ENCODE measurements around the gene ABHD14A. TPM values are rescaled to one million over a fixed set of nuclear protein-coding genes. Genes with fewer than 3 reads are reported as not detected.
A peak's percentile ranks its signal among the peaks of the same experiment; 100 is the strongest.

The ABHD14A gene
- total and polyA plus RNA-seq, 2 experiments from 2014 or later, result 17.1 to 55.1 TPM

- Histone ChIP-seq H3K9me2 (replicated peaks; ENCODE audit: insufficient read depth) (no peaks in the 10 kb centered on the region), H3K27me3 (no peaks in the 10 kb centered on the region), H3K4me1 (ENCODE audit: insufficient read depth) (peaks cover 10% of the 10 kb centered on the region), H3K9me3 (ENCODE audit: low read depth) (no peaks in the 10 kb centered on the region), H3K27ac (peak overlapping the region; percentile 82), H3K4me3 (no peak overlapping the region), H2AFZ (no peak overlapping the region), H4K20me1 (ENCODE audit: insufficient read depth, poor library complexity, severe bottlenecking) (no peaks in the 10 kb centered on the region), H3K4me2 (no peak overlapping the region), H3K79me2 (peaks cover 24% of the 10 kb centered on the region), H3K36me3 (replicated peaks; ENCODE audit: insufficient read depth, low read depth) (no peaks in the 10 kb centered on the region)
- WGBS (ENCODE audit: low lambda C conversion rate, missing lambda C conversion rate), result 98% methylated on average over 15 of the region's 21 CpGs
- no peak for TF ChIP-seq EZH2phosphoT487 (IDR thresholded peaks at IDR 0.05; ENCODE audit: low read depth, severe bottlenecking, unreplicated experiment)
- TF ChIP-seq CTCF (IDR thresholded peaks at IDR 0.05; ENCODE audit: poor library complexity), result no peak
- TF ChIP-seq EZH2 (IDR thresholded peaks at IDR 0.05; ENCODE audit: borderline replicate concordance), result no peak
- DNase-seq (ENCODE audit: low spot score), result no peak
These were observed 31.1 kb upstream of the ABHD14A start for GRCh38 chr3:51943451-51944391.

- Histone ChIP-seq H3K79me2 (peaks cover 18% of the 10 kb centered on the region), H3K4me2 (no peak overlapping the region), H4K20me1 (ENCODE audit: insufficient read depth, poor library complexity, severe bottlenecking) (no peaks in the 10 kb centered on the region), H3K4me3 (no peak overlapping the region), H3K9me3 (ENCODE audit: low read depth) (no peaks in the 10 kb centered on the region), H3K27ac (no peak overlapping the region), H3K36me3 (replicated peaks; ENCODE audit: insufficient read depth, low read depth) (no peaks in the 10 kb centered on the region), H3K9me2 (replicated peaks; ENCODE audit: insufficient read depth) (no peaks in the 10 kb centered on the region), H2AFZ (no peak overlapping the region), H3K27me3 (no peaks in the 10 kb centered on the region), H3K4me1 (ENCODE audit: insufficient read depth) (peaks cover 10% of the 10 kb centered on the region)
- TF ChIP-seq EZH2 (IDR thresholded peaks at IDR 0.05; ENCODE audit: borderline replicate concordance) (no peak), CTCF (IDR thresholded peaks at IDR 0.05; ENCODE audit: poor library complexity) (no peak), EZH2phosphoT487 (IDR thresholded peaks at IDR 0.05; ENCODE audit: low read depth, severe bottlenecking, unreplicated experiment) (no peak)
- no peak for DNase-seq (ENCODE audit: low spot score)
- WGBS (ENCODE audit: low lambda C conversion rate, missing lambda C conversion rate), result 95% methylated on average over 11 of the region's 11 CpGs
These were observed 30.3 kb upstream of the ABHD14A start for GRCh38 chr3:51944451-51945021.

GRCh38 chr3:51945031-51945840 is 29.6 kb upstream of the ABHD14A start:
- no peak overlapping the region for H3K27ac ChIP-seq
- peaks cover 11% of the 10 kb centered on the region for H3K79me2 ChIP-seq
- H3K4me1 ChIP-seq (ENCODE audit: insufficient read depth), result peaks cover 10% of the 10 kb centered on the region
- 92% methylated on average over 18 of the region's 18 CpGs for WGBS (ENCODE audit: low lambda C conversion rate, missing lambda C conversion rate)
- no peaks in the 10 kb centered on the region for H3K9me2 ChIP-seq (replicated peaks; ENCODE audit: insufficient read depth)
- no peak for DNase-seq (ENCODE audit: low spot score)
- TF ChIP-seq EZH2 (IDR thresholded peaks at IDR 0.05; ENCODE audit: borderline replicate concordance) (no peak), EZH2phosphoT487 (IDR thresholded peaks at IDR 0.05; ENCODE audit: low read depth, severe bottlenecking, unreplicated experiment) (no peak), CTCF (IDR thresholded peaks at IDR 0.05; ENCODE audit: poor library complexity) (no peak)
- H3K4me2 ChIP-seq, result no peak overlapping the region
- H3K9me3 ChIP-seq (ENCODE audit: low read depth), result no peaks in the 10 kb centered on the region
- no peak overlapping the region for H3K4me3 ChIP-seq
- H3K27me3 ChIP-seq, result no peaks in the 10 kb centered on the region
- H4K20me1 ChIP-seq (ENCODE audit: insufficient read depth, poor library complexity, severe bottlenecking), result no peaks in the 10 kb centered on the region
- no peak overlapping the region for H2AFZ ChIP-seq
- no peaks in the 10 kb centered on the region for H3K36me3 ChIP-seq (replicated peaks; ENCODE audit: insufficient read depth, low read depth)

All from hepatocyte (in vitro differentiated cells).